GM12878 (cell line): ENCODE results near the gene C3orf20. TPM values are rescaled to one million over a fixed set of nuclear protein-coding genes. Genes with fewer than 3 reads are reported as not detected.

Experiments
- ATAC-seq: fragments of 200-7000 bp; cut with Tn5 transposase; 3 replicates; pipeline ENCODE4 v1.9.1; 2020; ENCODE audit warnings: mild to moderate bottlenecking, moderate library complexity
- BruUV-seq: library from RNA; stranded (reverse); fragments of 400-500 nt; replicated peaks from 2 replicates; lab custom pipeline; 2021; lab: Mats Ljungman, UMichigan
- CTCF ChIA-PET: fragments of 300-600 bp; sonication (Branson Sonifier 250); formaldehyde crosslinking; extraction: SDS; loops from one replicate; lab custom pipeline; 2021; ENCODE audit warnings: inconsistent platforms; lab: Yijun Ruan, JAX
- POLR2A ChIA-PET: fragments of 350-600 bp; formaldehyde crosslinking; extraction: SDS; loops from one replicate; lab custom pipeline; 2021; ENCODE audit warnings: inconsistent platforms; lab: Charles Lee
- RAD21 ChIA-PET: fragments of 300-600 bp; sonication (Branson Sonifier 250); formaldehyde crosslinking; loops from one replicate; lab custom pipeline; 2023; ENCODE audit warnings: antibody characterized with exemption; ENCODE audit not compliant: unreplicated experiment; lab: Charles Lee
- SMC1A ChIA-PET: fragments of 300-600 bp; sonication (Branson Sonifier 250); formaldehyde crosslinking; loops from one replicate; lab custom pipeline; 2023; ENCODE audit not compliant: unreplicated experiment, uncharacterized antibody; lab: Charles Lee
- DNase-seq: peaks from one replicate; pipeline ENCODE4 v3.0.0-alpha.2; 2011; ENCODE audit warnings: low read depth, low spot score
- FAIRE-seq: peaks from 3 replicates; lab custom pipeline; 2011; peaks lifted over from hg19 to GRCh38; lab: Jason Lieb, UNC
- H2AFZ ChIP-seq: 2 replicates; pipeline ENCODE4 v1.6.0; 2011; ENCODE audit warnings: low read depth, low read length, control low read depth; ENCODE audit not compliant: control insufficient read depth
- H3K27ac ChIP-seq: 2 replicates; pipeline ENCODE4 v1.5.1; 2011; ENCODE audit warnings: control low read depth; ENCODE audit not compliant: control insufficient read depth, insufficient read depth
- H3K27me3 ChIP-seq, 2 experiments: replicated peaks in 1 of 2; 2 replicates each; pipeline versions ENCODE4 v1.6.0 to v1.6.1; 2011; ENCODE audit warnings: low read length in 1 of 2; ENCODE audit not compliant: control insufficient read depth in 2 of 2, insufficient read depth in 2 of 2
- H3K36me3 ChIP-seq, 2 experiments: 2 replicates each; pipeline ENCODE4 v1.5.1; 2011; ENCODE audit warnings: low read length in 1 of 2; ENCODE audit not compliant: control insufficient read depth in 2 of 2, insufficient read depth in 2 of 2
- H3K4me1 ChIP-seq: 2 replicates; pipeline ENCODE4 v1.6.1; 2011; ENCODE audit warnings: mild to moderate bottlenecking, low read length, moderate library complexity, mixed read lengths; ENCODE audit not compliant: control insufficient read depth, insufficient read depth
- H3K4me2 ChIP-seq: 2 replicates; pipeline ENCODE4 v1.6.0; 2011; ENCODE audit warnings: control low read depth; ENCODE audit not compliant: control insufficient read depth, insufficient read depth
- H3K4me3 ChIP-seq: fragments of 200-600 bp; sonication (generic); 2 replicates; pipeline ENCODE4 v1.5.1; 2016
- H3K79me2 ChIP-seq: 2 replicates; pipeline ENCODE4 v1.6.0; 2011; ENCODE audit warnings: low read length; ENCODE audit not compliant: control insufficient read depth, insufficient read depth
- H3K9ac ChIP-seq: 2 replicates; pipeline ENCODE4 v1.8.0; 2011; ENCODE audit warnings: low read length, control low read depth, mixed read lengths; ENCODE audit not compliant: control insufficient read depth, insufficient read depth
- H3K9me3 ChIP-seq: replicated peaks from 3 replicates; pipeline ENCODE4 v1.5.1; 2011; ENCODE audit warnings: mild to moderate bottlenecking, low read length; ENCODE audit not compliant: control insufficient read depth, insufficient read depth
- H4K20me1 ChIP-seq: 2 replicates; pipeline ENCODE4 v1.6.0; 2011; ENCODE audit not compliant: control insufficient read depth, insufficient read depth
- ATF3 ChIP-seq: IDR thresholded peaks from 2 replicates; pipeline ENCODE4 v1.6.1; 2011; ENCODE audit warnings: low read depth, mild to moderate bottlenecking, low read length, moderate library complexity, borderline replicate concordance; ENCODE audit errors: extremely low read depth
- CREB1 ChIP-seq: IDR thresholded peaks from 2 replicates; pipeline ENCODE4 v1.6.1; 2012; ENCODE audit warnings: low read depth, mild to moderate bottlenecking, inconsistent platforms
- CTCF ChIP-seq, 3 experiments: IDR thresholded peaks in 2 of 3; conservative IDR thresholded peaks in 1 of 3; 2 replicates each; pipeline ENCODE4 v1.5.1; 2011; ENCODE audit warnings: low read depth in 3 of 3, low read length in 3 of 3, mild to moderate bottlenecking in 3 of 3, control low read depth in 2 of 3, moderate library complexity in 2 of 3, inconsistent platforms in 1 of 3, mixed read lengths in 1 of 3; ENCODE audit not compliant: control insufficient read depth in 2 of 3, insufficient read depth in 1 of 3; ENCODE audit errors: extremely low read depth in 1 of 3
- FOXM1 ChIP-seq: IDR thresholded peaks from 2 replicates; pipeline ENCODE4 v1.6.1; 2012; ENCODE audit warnings: low read depth, mild to moderate bottlenecking, inconsistent platforms, low read length, moderate library complexity
- IKZF2 ChIP-seq, 2 experiments: fragments of 450-650 bp; IDR thresholded peaks; 2 replicates each; pipeline ENCODE4 v1.6.1; 2017; ENCODE audit warnings: mild to moderate bottlenecking in 2 of 2, moderate library complexity in 2 of 2
- IRF5 ChIP-seq: fragments of 450-650 bp; IDR thresholded peaks from 2 replicates; pipeline ENCODE4 v1.6.1; 2017; ENCODE audit warnings: borderline replicate concordance
- KDM1A ChIP-seq: fragments of 200-600 bp; sonication (generic); IDR thresholded peaks from 2 replicates; pipeline ENCODE4 v1.6.1; 2016; ENCODE audit warnings: borderline replicate concordance
- MTA2 ChIP-seq: fragments of 450-650 bp; IDR thresholded peaks from 2 replicates; pipeline ENCODE4 v1.6.1; 2016; ENCODE audit warnings: low read depth, mild to moderate bottlenecking, moderate library complexity
- NFXL1 ChIP-seq: fragments of 450-650 bp; IDR thresholded peaks from 2 replicates; pipeline ENCODE4 v1.6.1; 2017; ENCODE audit warnings: antibody characterized with exemption, mild to moderate bottlenecking, borderline replicate concordance
- NFYB ChIP-seq: IDR thresholded peaks from 2 replicates; pipeline ENCODE4 v1.6.1; 2011; ENCODE audit warnings: low read depth, mild to moderate bottlenecking, low read length, improper control_type of control experiment, moderate library complexity; ENCODE audit not compliant: insufficient read depth
- PAX5 ChIP-seq: IDR thresholded peaks from 2 replicates; pipeline ENCODE4 v1.6.1; 2011; ENCODE audit warnings: low read depth, low read length, borderline replicate concordance
- SMC3 ChIP-seq: IDR thresholded peaks from 2 replicates; pipeline ENCODE4 v1.6.1; 2011; ENCODE audit warnings: low read length, improper control_type of control experiment, borderline replicate concordance
- ZNF384 ChIP-seq: IDR thresholded peaks from 2 replicates; pipeline ENCODE4 v1.6.1; 2012; ENCODE audit warnings: low read depth, mild to moderate bottlenecking, low read length, improper control_type of control experiment, borderline replicate concordance
- ZZZ3 ChIP-seq: IDR thresholded peaks from 2 replicates; pipeline ENCODE4 v1.6.1; 2011; ENCODE audit warnings: low read depth; ENCODE audit not compliant: control insufficient read depth, insufficient read length
- WGBS: methylation state at CpG from one replicate; pipeline ENCODE4 v1.1.6; 2016; ENCODE audit warnings: low lambda C conversion rate; ENCODE audit not compliant: insufficient replicate concordance, insufficient coverage; ENCODE audit errors: missing lambda C conversion rate; 5-methylcytosine and 5-hydroxymethylcytosine counted together
- in situ Hi-C: fragments of 300-500 bp; cut with MboI; formaldehyde crosslinking; loops from 9 replicates; pipeline ENCODE4 v1.14.3; 2018; ENCODE audit warnings: mixed read lengths
- intact Hi-C: fragments of 100-400 bp; cut with micrococcal nuclease; formaldehyde crosslinking; loops from one replicate; pipeline ENCODE4 v1.14.2; 2022; ENCODE audit not compliant: unreplicated experiment
- polyA plus RNA-seq, 11 experiments: library from polyadenylated mRNA; depleted of rRNA in 4 of 11; unstranded in 6 of 11; stranded (reverse) in 5 of 11; fragments of >200 nt; fragmentation: Nextera tagmentation in 4 of 11; fragmentation: Illumina TruSeq in 1 of 11; extraction: Ambion mirVana in 4 of 11; extraction: Trizol in 1 of 11; gene quantifications; 1 replicate in 1 of 11; 2 replicates in 10 of 11; pipeline versions ENCODE4 v1.2.1 to v1.2.3, GENCODE V29; 2011 to 2016; ENCODE audit warnings: inconsistent platforms in 2 of 11, missing spikeins in 2 of 11, low read depth in 1 of 11
- total RNA-seq, 4 experiments: library from RNA; depleted of rRNA in 3 of 4; stranded (reverse); fragments of >200 nt in 3 of 4; fragmentation: Illumina TruSeq in 1 of 4; extraction: Trizol in 1 of 4; gene quantifications; 2 replicates each; pipeline versions ENCODE4 v1.2.1 to v1.2.3, GENCODE V29; 2013 to 2021

C3orf20 gene
- total and polyA plus RNA-seq, 10 of the 15 experiments (the other 5 are each of a cell fraction or from before 2014, with no cell fraction given) = 0.05 to 2.9 (median 1.0) TPM

- WGBS = 1% methylated on average over 46 of the region's 47 CpGs
- in situ Hi-C loops = no loop called here
- SMC1A ChIA-PET = interaction anchor here (0.9 to 5.9 kb wide), 14 partner anchors 12 to 473 kb away, joined by 3 to 57 read pairs (median 3); partner anchors contain the start of gene LSM3
- intact Hi-C loops = no loop called here
- Histone ChIP-seq H4K20me1 (no peaks in the 10 kb centered on the region), H3K27me3 (no peaks in the 10 kb centered on the region), H3K4me2 (peak within 1 kb of the TSS; percentile 92), H3K36me3 (peaks cover 0 to 19% of the 10 kb centered on the region in 2 experiments; a peak in 1 of 4 replicates), H3K27ac (peak within 1 kb of the TSS; percentile 91), H3K79me2 (peaks cover 34% of the 10 kb centered on the region), H2AFZ (peak within 1 kb of the TSS; percentile 88), H3K4me1 (no peaks in the 10 kb centered on the region), H3K9me3 (no peaks in the 10 kb centered on the region), H3K4me3 (peak within 1 kb of the TSS; percentile 84), H3K9ac (peak within 1 kb of the TSS; percentile 93)
- ATAC-seq (peak; percentile 97), DNase-seq (peak; percentile 100), FAIRE-seq (peak; percentile 99)
- CTCF ChIA-PET = interaction anchor here (0.6 to 5.4 kb wide), 13 partner anchors 9 to 1552 kb away, joined by 3 to 53 read pairs (median 4); no protein-coding TSS in a partner anchor
- POLR2A ChIA-PET = interaction anchor here (0.7 to 1.7 kb wide), 7 partner anchors 9 to 473 kb away, joined by 3 to 10 read pairs (median 4); partner anchors contain the start of genes LSM3 and XPC
- BruUV-seq = TSS peak; percentile 79
- RAD21 ChIA-PET = interaction anchor here (0.8 to 7.7 kb wide), 10 partner anchors 15 to 1639 kb away, joined by 3 to 38 read pairs (median 3); no protein-coding TSS in a partner anchor
- TF ChIP-seq NFYB (no peak), MTA2 (peak; percentile 83), IKZF2 (IDR thresholded peaks at IDR 0.05) (no peak; a peak in 1 of 4 replicates), NFXL1 (no peak), FOXM1 (no peak), ZNF384 (no peak), CTCF (IDR thresholded peaks at IDR 0.05 in 2 of 3, conservative IDR thresholded peaks at IDR 0.05 in 1 of 3; ENCODE audit: control insufficient read depth in 2 of 3, extremely low read depth in 1 of 3, insufficient read depth in 1 of 3, low read depth in 3 of 3, low read length in 3 of 3) (no peak), IRF5 (no peak), SMC3 (no peak), KDM1A (no peak), ZZZ3 (no peak), PAX5 (no peak), ATF3 (peak; percentile 79; the same call in 1 of the 2 replicates), CREB1 (peak; percentile 98)
These were observed 23.3 kb upstream of the C3orf20 start, which contains the start of gene CCDC174 for GRCh38 chr3:14651440-14652251. Gene CCDC174 (plus strand): TSS chr3:14651762. CDS start chr3:14651837, 75 bp downstream.
